ENCODE measurements around the gene TMEM176B.

Gene TMEM176B

GRCh38 chr7:150748376-150748775 lies 51.8 kb downstream of the TMEM176B start:
- H3K27ac ChIP-seq: no peak overlapping the region
- TF ChIP-seq ZFX (IDR thresholded peaks at IDR 0.05): no peak
- TF ChIP-seq, protein P1, sequence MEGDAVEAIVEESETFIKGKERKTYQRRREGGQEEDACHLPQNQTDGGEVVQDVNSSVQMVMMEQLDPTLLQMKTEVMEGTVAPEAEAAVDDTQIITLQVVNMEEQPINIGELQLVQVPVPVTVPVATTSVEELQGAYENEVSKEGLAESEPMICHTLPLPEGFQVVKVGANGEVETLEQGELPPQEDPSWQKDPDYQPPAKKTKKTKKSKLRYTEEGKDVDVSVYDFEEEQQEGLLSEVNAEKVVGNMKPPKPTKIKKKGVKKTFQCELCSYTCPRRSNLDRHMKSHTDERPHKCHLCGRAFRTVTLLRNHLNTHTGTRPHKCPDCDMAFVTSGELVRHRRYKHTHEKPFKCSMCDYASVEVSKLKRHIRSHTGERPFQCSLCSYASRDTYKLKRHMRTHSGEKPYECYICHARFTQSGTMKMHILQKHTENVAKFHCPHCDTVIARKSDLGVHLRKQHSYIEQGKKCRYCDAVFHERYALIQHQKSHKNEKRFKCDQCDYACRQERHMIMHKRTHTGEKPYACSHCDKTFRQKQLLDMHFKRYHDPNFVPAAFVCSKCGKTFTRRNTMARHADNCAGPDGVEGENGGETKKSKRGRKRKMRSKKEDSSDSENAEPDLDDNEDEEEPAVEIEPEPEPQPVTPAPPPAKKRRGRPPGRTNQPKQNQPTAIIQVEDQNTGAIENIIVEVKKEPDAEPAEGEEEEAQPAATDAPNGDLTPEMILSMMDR (conservative IDR thresholded peaks at IDR 0.05): no peak

DNA sequence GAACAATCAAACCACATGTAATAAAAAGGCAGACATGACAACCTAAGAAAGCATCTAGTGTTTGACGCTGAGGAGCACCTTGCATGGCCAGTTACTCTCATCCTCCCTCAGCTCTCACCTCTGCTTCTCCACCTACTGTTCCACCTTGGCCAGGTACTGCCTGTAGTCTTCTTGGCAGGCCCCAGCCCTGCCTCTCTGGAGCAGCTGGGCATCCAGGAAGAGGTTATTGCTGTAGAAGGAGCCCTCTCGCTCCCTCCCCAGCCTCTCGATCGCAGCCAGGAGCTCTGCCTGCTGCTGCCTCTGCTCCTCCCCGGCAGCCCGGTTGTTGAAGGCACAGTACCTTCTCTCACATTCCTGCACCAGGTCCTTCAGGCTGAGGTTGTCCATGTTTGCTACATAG lies 53.2 kb downstream of the TMEM176B start:
- H3K27ac ChIP-seq: no peak overlapping the region

DNA sequence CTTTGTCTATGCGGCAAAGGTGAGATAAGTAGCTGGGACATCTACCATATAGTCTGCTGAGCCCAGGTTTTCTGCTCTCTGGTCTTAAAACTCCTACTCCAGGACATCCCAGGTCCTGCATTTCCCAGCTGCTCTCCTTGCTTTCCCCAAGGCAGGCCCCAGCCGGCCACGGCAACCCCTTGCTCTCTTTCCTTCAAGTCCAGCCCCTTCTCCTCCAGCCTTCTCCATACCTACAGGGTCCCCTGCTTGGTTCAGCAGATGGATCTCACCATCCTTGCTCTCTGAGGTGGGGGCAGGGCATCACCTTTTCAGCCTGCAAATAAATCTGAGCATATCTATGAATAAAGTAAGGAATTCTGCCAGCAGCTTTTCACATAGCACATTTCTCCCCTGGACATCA lies 54.3 kb downstream of the TMEM176B start:
- H3K27ac ChIP-seq: no peak overlapping the region
- TF ChIP-seq, protein P1 (conservative IDR thresholded peaks at IDR 0.05): no peak
- TF ChIP-seq ZFX (IDR thresholded peaks at IDR 0.05): no peak

More for the DNA sequence above, 53.2 kb downstream of the TMEM176B start:
- TF ChIP-seq ZFX (IDR thresholded peaks at IDR 0.05): no peak
- TF ChIP-seq, protein P1 (conservative IDR thresholded peaks at IDR 0.05): no peak

DNA sequence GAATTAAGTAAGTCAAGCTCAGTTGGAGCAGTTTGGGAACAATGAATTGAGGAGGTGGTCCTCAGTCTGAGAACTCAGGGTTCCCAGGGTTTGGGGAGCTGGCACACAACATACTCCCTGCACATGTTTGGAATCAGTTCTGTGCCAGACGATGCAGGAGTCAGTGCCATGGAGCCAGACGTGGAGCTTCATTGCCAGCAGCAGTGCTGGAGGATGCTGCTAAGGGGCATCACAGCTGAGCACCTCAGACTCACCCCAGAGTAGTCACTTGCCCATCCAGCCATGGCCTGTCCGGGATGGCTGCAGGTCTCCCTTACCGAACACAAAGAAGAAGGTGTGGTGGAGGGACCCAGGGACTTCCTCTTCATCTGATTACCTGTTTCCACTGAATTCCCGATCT lies 55.1 kb downstream of the TMEM176B start:
- TF ChIP-seq, protein P1 (conservative IDR thresholded peaks at IDR 0.05): no peak
- no peak for TF ChIP-seq ZFX (IDR thresholded peaks at IDR 0.05)
- no peak overlapping the region for H3K27ac ChIP-seq

DNA sequence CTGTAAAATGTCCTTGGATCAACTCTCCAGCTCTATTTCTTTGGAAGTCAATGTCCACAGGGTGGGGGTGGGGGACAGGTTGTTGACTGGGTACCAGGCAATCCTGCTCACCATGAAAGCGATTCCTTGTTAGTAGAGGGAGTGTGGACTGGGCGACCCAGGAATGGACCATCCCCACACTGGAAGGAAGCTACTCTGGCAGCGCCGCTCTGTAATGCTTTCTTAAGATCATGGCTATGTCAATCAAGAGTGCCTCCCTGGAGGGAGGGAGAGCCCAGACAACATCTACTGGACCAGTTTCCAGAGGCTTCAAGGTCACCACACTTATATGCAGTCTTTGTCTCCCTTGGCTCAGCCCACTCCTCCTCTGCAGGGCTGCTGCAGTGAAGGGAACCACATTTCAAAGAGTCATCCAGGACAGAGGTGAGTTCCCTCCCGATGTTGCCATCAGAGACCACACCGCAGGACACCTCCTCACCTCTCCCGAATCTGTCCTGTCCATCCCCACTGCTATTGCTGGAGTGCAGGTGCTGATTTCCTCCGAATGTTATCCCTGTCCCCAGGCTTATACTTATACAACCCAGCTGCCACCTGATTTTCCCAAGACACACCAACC lies 56.0 kb downstream of the TMEM176B start:
- no peak for TF ChIP-seq ZFX (IDR thresholded peaks at IDR 0.05)
- TF ChIP-seq, protein P1 (conservative IDR thresholded peaks at IDR 0.05): no peak

DNA sequence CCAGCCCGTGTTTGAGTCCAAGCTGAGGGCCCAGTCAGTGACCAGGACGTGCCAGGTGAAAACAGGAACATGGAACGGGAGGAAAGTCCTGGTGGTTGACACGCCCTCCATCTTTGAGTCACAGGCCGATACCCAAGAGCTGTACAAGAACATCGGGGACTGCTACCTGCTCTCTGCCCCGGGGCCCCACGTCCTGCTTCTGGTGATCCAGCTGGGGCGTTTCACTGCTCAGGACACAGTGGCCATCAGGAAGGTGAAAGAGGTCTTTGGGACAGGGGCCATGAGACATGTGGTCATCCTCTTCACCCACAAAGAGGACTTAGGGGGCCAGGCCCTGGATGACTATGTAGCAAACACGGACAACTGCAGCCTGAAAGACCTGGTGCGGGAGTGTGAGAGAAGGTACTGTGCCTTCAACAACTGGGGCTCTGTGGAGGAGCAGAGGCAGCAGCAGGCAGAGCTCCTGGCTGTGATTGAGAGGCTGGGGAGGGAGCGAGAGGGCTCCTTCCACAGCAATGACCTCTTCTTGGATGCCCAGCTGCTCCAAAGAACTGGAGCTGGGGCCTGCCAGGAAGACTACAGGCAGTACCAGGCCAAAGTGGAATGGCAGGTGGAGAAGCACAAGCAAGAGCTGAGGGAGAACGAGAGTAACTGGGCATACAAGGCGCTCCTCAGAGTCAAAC lies 57.7 kb downstream of the TMEM176B start:
- no peak for TF ChIP-seq ZFX (IDR thresholded peaks at IDR 0.05)
- TF ChIP-seq, protein P1 (conservative IDR thresholded peaks at IDR 0.05): no peak
- H3K27ac ChIP-seq: no peak overlapping the region

More for the DNA sequence above, 56.0 kb downstream of the TMEM176B start:
- H3K27ac ChIP-seq: no peak overlapping the region

All from C4-2B (cell line).